Sigmoid colon (tissue), 7 donors: Measurements from ENCODE around the gene TCF19. TPM values are rescaled to one million over a fixed set of nuclear protein-coding genes. Genes with fewer than 3 reads are reported as not detected.
"Not testable (repeated sequence)": the region's sequence is repeated elsewhere in the genome, so short reads cannot be mapped to it uniquely, and the experiment has no call there.

Source experiments
- DNase-seq: peaks from one replicate; pipeline ENCODE4 v3.0.0-alpha.2; 2019
- H3K27ac ChIP-seq, 4 donors: fragments of 200-600 bp; sonication (generic); one replicate each; pipeline ENCODE4 v1.5.1; 2016 to 2019; ENCODE audit warnings: mild to moderate bottlenecking in 1 of 4
- H3K27me3 ChIP-seq, 3 donors: fragments of 200-600 bp; sonication (generic); one replicate each; pipeline ENCODE4 v1.5.1; 2019; ENCODE audit warnings: mild to moderate bottlenecking in 1 of 3
- H3K36me3 ChIP-seq, 4 donors: fragments of 200-600 bp; sonication (generic); one replicate each; pipeline ENCODE4 v1.5.1; 2016 to 2019
- H3K4me1 ChIP-seq, 4 donors: fragments of 200-600 bp; sonication (generic); one replicate each; pipeline ENCODE4 v1.5.1; 2017 to 2019
- H3K4me3 ChIP-seq, 4 donors: fragments of 200-600 bp; sonication (generic); one replicate each; pipeline ENCODE4 v1.5.1; 2017 to 2019; ENCODE audit warnings: mild to moderate bottlenecking in 2 of 4, moderate library complexity in 1 of 4
- H3K9me3 ChIP-seq, 4 donors: fragments of 200-600 bp in 3 of 4; sonication (generic) in 3 of 4; one replicate each; pipeline versions ENCODE4 v1.5.1 to v1.6.1; 2013 to 2019
- CTCF ChIP-seq, 4 experiments: fragments of 450-650 bp in 3 of 4; fragments of 200-600 bp in 1 of 4; IDR thresholded peaks; one replicate each; pipeline ENCODE4 v1.5.1; 2016 to 2019; ENCODE audit warnings: antibody characterized with exemption in 4 of 4, mild to moderate bottlenecking in 3 of 4, moderate library complexity in 2 of 4
- EP300 ChIP-seq, 4 donors: sonication (generic); formaldehyde crosslinking; IDR thresholded peaks; one replicate each; pipeline ENCODE4 v1.6.1; 2017; ENCODE audit warnings: antibody characterized with exemption in 4 of 4
- POLR2A ChIP-seq, 2 donors: fragments of 450-650 bp; IDR thresholded peaks; one replicate each; pipeline ENCODE4 v1.6.1; 2016; ENCODE audit warnings: antibody characterized with exemption in 2 of 2, mild to moderate bottlenecking in 2 of 2, moderate library complexity in 2 of 2
- POLR2AphosphoS5 ChIP-seq, 4 donors: sonication (generic); formaldehyde crosslinking; IDR thresholded peaks; one replicate each; pipeline ENCODE4 v1.6.1; 2017; ENCODE audit warnings: antibody characterized with exemption in 4 of 4
- WGBS, 2 donors: extraction: QIAGEN DNeasy Blood & Tissue Kit; methylation state at CpG; one replicate each; pipeline ENCODE4 v1.1.7; 2013; 5-methylcytosine and 5-hydroxymethylcytosine counted together
- intact Hi-C: fragments of 100-400 bp; cut with DNase I; formaldehyde crosslinking; loops from one replicate; pipeline ENCODE4 v1.15.1; 2023
- polyA plus RNA-seq, 3 donors: library from polyadenylated mRNA; stranded (reverse); fragments of 200-250 nt; gene quantifications; one replicate each; pipeline ENCODE4 v1.2.3, GENCODE V29; 2013
- total RNA-seq, 4 donors: library from RNA; depleted of rRNA; stranded (reverse); fragments of >200 nt; gene quantifications; one replicate each; pipeline ENCODE4 v1.1.0, GENCODE V29; 2016
- donor health status: healthy with polysubstance abuse.
- donor health status: Bipolar disorder and iron deficiency.
- donor health status: healthy.

The TCF19 gene
- total and polyA plus RNA-seq, 7 donors, result 2.6 to 11.7 (median 3.6) TPM

- no peaks in the 10 kb centered on the region for H3K36me3 ChIP-seq
- TF ChIP-seq EP300 (IDR thresholded peaks at IDR 0.05) (no peak), POLR2A (IDR thresholded peaks at IDR 0.05) (no peak)
- H3K4me1 ChIP-seq, result peaks cover 0 to 7% (median 0%) of the 10 kb centered on the region in 4 donors
- no peaks in the 10 kb centered on the region for H3K27me3 ChIP-seq
- H3K27ac ChIP-seq, result peak overlapping the region in 3 of 4 donors; percentile 24 to 58 (median 37)
- peak overlapping the region in 3 of 4 donors; percentile 28 to 46 (median 41) for H3K4me3 ChIP-seq
- no peak for DNase-seq
- 98% methylated on average over 8 of the region's 8 CpGs for WGBS, 2 donors
- intact Hi-C loops, result no loop called here
- no peaks in the 10 kb centered on the region for H3K9me3 ChIP-seq
These were observed 21.5 kb downstream of the TCF19 start for GRCh38 chr6:31179896-31180295.

GRCh38 chr6:31180500-31180899, 22.1 kb downstream of the TCF19 start:
- peak overlapping the region in 3 of 4 donors; percentile 24 to 58 (median 37) for H3K27ac ChIP-seq
- peaks cover 0 to 7% (median 0%) of the 10 kb centered on the region in 4 donors for H3K4me1 ChIP-seq
- no peak for TF ChIP-seq POLR2A (IDR thresholded peaks at IDR 0.05)
- no peak for TF ChIP-seq EP300 (IDR thresholded peaks at IDR 0.05)
- no peak for TF ChIP-seq POLR2AphosphoS5 (IDR thresholded peaks at IDR 0.05)
- TF ChIP-seq CTCF (IDR thresholded peaks at IDR 0.05), result no peak
- 77 to 90% methylated on average over 26 of the region's 26 CpGs for WGBS, 2 donors
- H3K27me3 ChIP-seq, result no peaks in the 10 kb centered on the region
- peak; percentile 68 for DNase-seq
- intact Hi-C loops, result no loop called here
- H3K9me3 ChIP-seq, result no peaks in the 10 kb centered on the region
- H3K36me3 ChIP-seq, result no peaks in the 10 kb centered on the region
- peak overlapping the region in 3 of 4 donors; percentile 28 to 46 (median 41) for H3K4me3 ChIP-seq

- H3K36me3 ChIP-seq, result not testable (repeated sequence)
These were observed 24.9 kb downstream of the TCF19 start for GRCh38 chr6:31183287-31183686.

GRCh38 chr6:31183859-31184258, 25.5 kb downstream of the TCF19 start:
- H3K27ac ChIP-seq, H3K4me1 ChIP-seq, DNase-seq, H3K27me3 ChIP-seq, H3K9me3 ChIP-seq, H3K4me3 ChIP-seq, intact Hi-C loops, H3K36me3 ChIP-seq: not testable (repeated sequence)
- 36 to 75% methylated on average over 6 of the region's 6 CpGs for WGBS, 2 donors

More at GRCh38 chr6:31183287-31183686, 24.9 kb downstream of the TCF19 start:
- WGBS, 2 donors, result 47 to 63% methylated on average over 2 of the region's 2 CpGs
- H3K4me3 ChIP-seq, intact Hi-C loops, H3K4me1 ChIP-seq, DNase-seq, H3K27ac ChIP-seq, H3K9me3 ChIP-seq, H3K27me3 ChIP-seq: not testable (repeated sequence)

GRCh38 chr6:31185695-31186051, 27.3 kb downstream of the TCF19 start:
- H3K4me1 ChIP-seq, H3K36me3 ChIP-seq, H3K27me3 ChIP-seq, intact Hi-C loops, DNase-seq, H3K9me3 ChIP-seq: not testable (repeated sequence)
- WGBS, 2 donors, result 13 to 59% methylated on average over 4 of the region's 4 CpGs
- Histone ChIP-seq H3K27ac (peak overlapping the region; percentile 59 to 72 (median 64)), H3K4me3 (peak overlapping the region in 1 of 4 donors; percentile 0)
- peak in 1 of 4 donors; percentile 5 for TF ChIP-seq POLR2AphosphoS5 (IDR thresholded peaks at IDR 0.05)

- peak overlapping the region in 1 of 4 donors; percentile 0 for H3K4me3 ChIP-seq
- peak; percentile 79 for DNase-seq
- intact Hi-C loops, result no loop called here
These were observed 27.8 kb downstream of the TCF19 start for GRCh38 chr6:31186052-31186734.

GRCh38 chr6:31187780-31188194, 29.4 kb downstream of the TCF19 start:
- Histone ChIP-seq H3K4me1 (no peaks in the 10 kb centered on the region), H3K4me3 (no peak overlapping the region), H3K36me3 (no peaks in the 10 kb centered on the region), H3K27me3 (no peaks in the 10 kb centered on the region), H3K27ac (no peak overlapping the region), H3K9me3 (no peaks in the 10 kb centered on the region)
- no peak for TF ChIP-seq POLR2A (IDR thresholded peaks at IDR 0.05)
- TF ChIP-seq EP300 (IDR thresholded peaks at IDR 0.05), result no peak
- no peak for TF ChIP-seq CTCF (IDR thresholded peaks at IDR 0.05)
- TF ChIP-seq POLR2AphosphoS5 (IDR thresholded peaks at IDR 0.05), result no peak
- intact Hi-C loops, result no loop called here
- no peak for DNase-seq
- WGBS, 2 donors, result 13 to 63% methylated on average over 5 of the region's 5 CpGs

More at GRCh38 chr6:31186052-31186734, 27.8 kb downstream of the TCF19 start:
- Histone ChIP-seq H3K27ac (peak overlapping the region; percentile 59 to 72 (median 64)), H3K9me3 (no peaks in the 10 kb centered on the region), H3K36me3 (no peaks in the 10 kb centered on the region), H3K4me1 (no peaks in the 10 kb centered on the region), H3K27me3 (no peaks in the 10 kb centered on the region)
- peak in 1 of 4 donors; percentile 6 for TF ChIP-seq POLR2AphosphoS5 (IDR thresholded peaks at IDR 0.05)
- no peak for TF ChIP-seq POLR2A (IDR thresholded peaks at IDR 0.05)
- WGBS, 2 donors, result 13 to 62% methylated on average over 24 of the region's 24 CpGs

GRCh38 chr6:31189223-31189622, 30.8 kb downstream of the TCF19 start:
- 73 to 90% methylated on average over 3 of the region's 3 CpGs for WGBS, 2 donors
- H3K9me3 ChIP-seq, DNase-seq, H3K36me3 ChIP-seq, H3K27ac ChIP-seq, H3K27me3 ChIP-seq, H3K4me3 ChIP-seq, H3K4me1 ChIP-seq, intact Hi-C loops: not testable (repeated sequence)
